AG04450 (cell line): ENCODE measurements around the gene CEACAM7. TPM values are rescaled to one million over a fixed set of nuclear protein-coding genes. Genes with fewer than 3 reads are reported as not detected.
"Not testable (repeated sequence)": the region's sequence is repeated elsewhere in the genome, so short reads cannot be mapped to it uniquely, and the experiment has no call there.

Source experiments
- CTCF ChIA-PET: fragments of 300-600, 350-600 bp; formaldehyde crosslinking; extraction: SDS; loops from one replicate; lab custom pipeline; 2022; ENCODE audit warnings: antibody characterized with exemption, inconsistent platforms; lab: Charles Lee
- POLR2A ChIA-PET: fragments of 350-600 bp; formaldehyde crosslinking; extraction: SDS; loops from one replicate; lab custom pipeline; 2021; ENCODE audit warnings: antibody characterized with exemption, inconsistent platforms; lab: Yijun Ruan, JAX
- DNase-seq: peaks from one replicate; pipeline ENCODE4 v3.0.0-alpha.2; 2011; ENCODE audit warnings: low read depth, low spot score
- H3K27ac ChIP-seq: one replicate; pipeline ENCODE4 v1.5.1; 2012; ENCODE audit warnings: low read depth, low read length, control low read depth
- H3K27me3 ChIP-seq: one replicate; pipeline ENCODE4 v1.6.0; 2012; ENCODE audit warnings: low read length; ENCODE audit not compliant: control insufficient read depth, insufficient read depth
- H3K4me3 ChIP-seq: 2 replicates; pipeline ENCODE4 v1.5.1; 2011; ENCODE audit warnings: mild to moderate bottlenecking, low read depth, low read length, control low read depth
- H3K9me3 ChIP-seq: 2 replicates; pipeline ENCODE4 v1.5.1; 2012; ENCODE audit warnings: low read length; ENCODE audit not compliant: control insufficient read depth, insufficient read depth
- polyA plus RNA-seq: library from polyadenylated mRNA; depleted of rRNA; stranded (reverse); fragments of >200 nt; gene quantifications from 2 replicates; pipeline ENCODE4 v1.2.3, GENCODE V29; 2011
- TF ChIP-seq, protein P1 (sequence below): IDR thresholded peaks from 2 replicates; pipeline ENCODE4 v1.5.1; 2011; ENCODE audit warnings: low read depth, low read length, control low read depth, inconsistent platforms

The CEACAM7 gene
- polyA plus RNA-seq, 1 experiment = not detected

- no peak for DNase-seq
- Histone ChIP-seq H3K9me3 (peaks cover 7% of the 10 kb centered on the region), H3K27me3 (no peaks in the 10 kb centered on the region), H3K4me3 (no peak overlapping the region), H3K27ac (no peak overlapping the region)
- TF ChIP-seq, protein P1, sequence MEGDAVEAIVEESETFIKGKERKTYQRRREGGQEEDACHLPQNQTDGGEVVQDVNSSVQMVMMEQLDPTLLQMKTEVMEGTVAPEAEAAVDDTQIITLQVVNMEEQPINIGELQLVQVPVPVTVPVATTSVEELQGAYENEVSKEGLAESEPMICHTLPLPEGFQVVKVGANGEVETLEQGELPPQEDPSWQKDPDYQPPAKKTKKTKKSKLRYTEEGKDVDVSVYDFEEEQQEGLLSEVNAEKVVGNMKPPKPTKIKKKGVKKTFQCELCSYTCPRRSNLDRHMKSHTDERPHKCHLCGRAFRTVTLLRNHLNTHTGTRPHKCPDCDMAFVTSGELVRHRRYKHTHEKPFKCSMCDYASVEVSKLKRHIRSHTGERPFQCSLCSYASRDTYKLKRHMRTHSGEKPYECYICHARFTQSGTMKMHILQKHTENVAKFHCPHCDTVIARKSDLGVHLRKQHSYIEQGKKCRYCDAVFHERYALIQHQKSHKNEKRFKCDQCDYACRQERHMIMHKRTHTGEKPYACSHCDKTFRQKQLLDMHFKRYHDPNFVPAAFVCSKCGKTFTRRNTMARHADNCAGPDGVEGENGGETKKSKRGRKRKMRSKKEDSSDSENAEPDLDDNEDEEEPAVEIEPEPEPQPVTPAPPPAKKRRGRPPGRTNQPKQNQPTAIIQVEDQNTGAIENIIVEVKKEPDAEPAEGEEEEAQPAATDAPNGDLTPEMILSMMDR = no peak
- ChIA-PET POLR2A (no interaction called here), CTCF (interaction anchor here (2.1 kb wide), 1 partner anchor 24 kb away, joined by 5 read pairs; no protein-coding TSS in a partner anchor)
Measured at GRCh38 chr19:41666075-41666474, 22.0 kb downstream of the CEACAM7 start.

DNA sequence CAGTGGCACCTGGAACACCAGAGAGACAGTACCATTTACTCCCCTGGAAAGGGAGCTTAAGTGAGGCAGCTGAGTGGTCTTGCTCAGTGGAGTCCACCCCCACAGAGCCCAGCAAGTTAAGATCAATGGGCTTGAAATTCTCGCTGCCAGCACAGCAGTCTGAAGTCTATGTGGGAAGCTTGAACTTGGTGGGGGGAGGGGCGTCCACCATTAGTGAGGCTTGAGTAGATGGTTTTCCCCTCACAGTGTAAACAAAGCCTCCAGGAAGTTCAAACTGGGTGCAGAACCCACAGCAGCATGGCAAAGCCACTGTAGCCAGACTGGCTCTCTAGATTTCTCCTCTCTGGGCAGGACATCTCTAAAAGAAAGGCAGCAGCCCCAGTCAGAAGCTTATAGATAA, 30.9 kb downstream of the CEACAM7 start:
- no peak overlapping the region for H3K27ac ChIP-seq
- TF ChIP-seq, protein P1 = no peak
- DNase-seq = no peak
- no peak overlapping the region for H3K4me3 ChIP-seq
- no peaks in the 10 kb centered on the region for H3K27me3 ChIP-seq
- POLR2A ChIA-PET = no interaction called here
- H3K9me3 ChIP-seq = no peaks in the 10 kb centered on the region
- CTCF ChIA-PET = interaction anchor here (1.0 kb wide), 1 partner anchor 14 kb away, joined by 3 read pairs; no protein-coding TSS in a partner anchor

- H3K27me3 ChIP-seq, H3K4me3 ChIP-seq, DNase-seq, POLR2A ChIA-PET, H3K9me3 ChIP-seq, H3K27ac ChIP-seq: not testable (repeated sequence)
- CTCF ChIA-PET = interaction anchor here (0.7 to 1.0 kb wide), 2 partner anchors 13 to 15 kb away, joined by 3 to 4 read pairs; no protein-coding TSS in a partner anchor
Measured at GRCh38 chr19:41656756-41657155, 31.3 kb downstream of the CEACAM7 start.

GRCh38 chr19:41652250-41652649, 35.8 kb downstream of the CEACAM7 start:
- Histone ChIP-seq H3K27me3 (no peaks in the 10 kb centered on the region), H3K9me3 (no peaks in the 10 kb centered on the region), H3K27ac (no peak overlapping the region), H3K4me3 (no peak overlapping the region)
- POLR2A ChIA-PET = no interaction called here
- DNase-seq = no peak
- TF ChIP-seq, protein P1 = no peak
- CTCF ChIA-PET = interaction anchor here (4.9 kb wide), 1 partner anchor 10 kb away, joined by 42 read pairs; no protein-coding TSS in a partner anchor

GRCh38 chr19:41649827-41650226, 38.2 kb downstream of the CEACAM7 start:
- Histone ChIP-seq H3K9me3 (no peaks in the 10 kb centered on the region), H3K27ac (no peak overlapping the region), H3K4me3 (no peak overlapping the region), H3K27me3 (no peaks in the 10 kb centered on the region)
- ChIA-PET POLR2A (no interaction called here), CTCF (interaction anchor here (1.2 kb wide), 1 partner anchor 10 kb away, joined by 3 read pairs; no protein-coding TSS in a partner anchor)
- no peak for DNase-seq
- TF ChIP-seq, protein P1 = no peak
